GOT3 (cell line): Measurements from ENCODE around the gene INTS7.
"Not testable (repeated sequence)": the region's sequence is repeated elsewhere in the genome, so short reads cannot be mapped to it uniquely, and the experiment has no call there.

Experiments
- DNase-seq: peaks from one replicate; lab custom pipeline; 2025; ENCODE audit warnings: mixed read lengths; lab: John Stamatoyannopoulos, UW

Gene INTS7

GRCh38 chr1:212035835-212036605 is 663 bp upstream of the INTS7 start:
- DNase-seq, result no peak

GRCh38 chr1:212034516-212035122 is 738 bp downstream of the INTS7 start:
- DNase-seq, result no peak

GRCh38 chr1:212030936-212031528 is 4.3 kb downstream of the INTS7 start:
- DNase-seq, result no peak

DNA sequence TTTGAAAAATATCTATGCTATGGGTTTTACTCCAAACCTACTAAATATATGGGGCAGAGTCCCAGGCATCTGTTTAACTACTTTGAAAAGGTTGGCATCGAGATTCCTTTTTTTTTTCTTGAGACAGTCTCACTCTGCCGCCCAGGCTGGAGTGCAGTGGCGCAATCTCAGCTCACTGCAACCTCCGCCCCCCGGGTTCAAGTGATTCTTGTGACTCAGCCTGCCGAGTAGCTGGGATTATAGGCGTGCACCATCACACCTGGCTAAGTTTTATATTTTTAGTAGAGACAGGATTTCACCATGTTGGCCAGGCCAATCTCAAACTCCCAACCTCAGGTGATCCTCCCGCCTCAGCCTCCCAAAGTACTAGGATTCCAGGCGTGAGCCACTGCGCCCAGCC is 7.6 kb downstream of the INTS7 start:
- not testable (repeated sequence) for DNase-seq

DNA sequence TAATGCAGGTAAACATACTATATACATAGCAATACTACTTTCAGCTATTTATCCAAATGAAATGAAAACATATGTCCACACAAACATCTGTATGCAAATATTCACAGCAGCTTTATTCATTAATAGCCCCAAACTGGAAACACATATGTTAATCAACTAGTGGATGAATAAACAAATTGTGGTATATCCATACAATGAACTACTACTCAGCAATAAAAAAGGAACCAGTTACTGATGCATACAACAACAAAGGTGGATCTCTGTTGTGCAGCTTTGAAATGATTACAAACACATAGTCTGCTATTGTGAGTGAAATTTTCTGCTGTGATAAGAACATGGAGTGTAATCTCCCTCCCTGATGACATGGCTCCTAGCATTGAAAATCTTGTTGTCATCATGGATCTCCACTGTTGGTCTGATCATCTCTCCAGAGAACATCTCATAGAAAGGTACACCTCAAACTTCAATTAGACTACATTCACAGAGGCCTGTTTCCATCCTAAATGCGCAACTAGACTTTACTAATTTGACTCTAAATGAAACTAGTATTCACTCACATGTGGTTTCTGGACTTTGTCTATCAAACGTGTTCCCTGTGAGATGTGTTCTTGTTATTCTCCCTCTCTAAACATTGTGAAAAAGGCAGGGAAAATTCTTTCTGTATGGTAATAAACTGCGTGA is 10.7 kb downstream of the INTS7 start:
- no peak for DNase-seq

DNA sequence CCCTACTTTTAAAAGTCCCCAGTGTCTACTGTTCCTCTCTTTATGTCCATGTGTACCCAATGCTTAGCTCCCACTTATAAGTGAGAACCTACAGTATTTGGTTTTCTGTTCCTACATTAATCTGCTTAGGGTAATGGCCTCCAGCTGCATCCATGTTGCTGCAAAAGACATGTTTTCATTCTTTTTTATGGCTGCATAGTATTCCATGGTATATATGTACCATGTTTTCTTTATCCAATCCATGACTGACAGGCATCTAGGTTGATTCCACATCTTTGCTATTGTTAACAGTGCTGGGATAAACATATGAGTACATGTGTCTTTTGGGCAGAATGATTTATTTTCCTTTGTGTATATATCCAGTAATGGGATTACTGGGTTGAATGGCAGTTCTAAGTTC is 12.4 kb downstream of the INTS7 start:
- DNase-seq, result not testable (repeated sequence)

DNA sequence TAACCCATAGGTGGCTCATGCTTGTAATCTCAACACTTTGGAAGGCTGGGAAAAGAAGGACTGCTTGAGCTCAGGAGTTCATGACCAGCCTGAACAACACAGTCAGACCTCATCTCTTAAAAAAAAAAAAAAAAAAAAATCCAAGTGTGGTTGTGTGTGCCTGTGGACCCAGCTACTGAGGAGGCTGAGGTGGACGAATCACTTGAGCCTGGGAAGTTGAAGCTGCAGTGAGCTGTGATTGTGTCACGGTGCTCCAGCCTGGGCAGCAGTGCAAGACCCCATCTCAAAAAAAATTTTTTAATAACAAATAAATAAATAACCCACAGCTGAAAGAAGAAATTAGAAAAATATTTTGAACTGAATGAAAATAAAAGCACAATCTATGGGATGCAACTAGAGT is 13.8 kb downstream of the INTS7 start:
- no peak for DNase-seq

GRCh38 chr1:212020975-212021374 is 14.4 kb downstream of the INTS7 start:
- no peak for DNase-seq

DNA sequence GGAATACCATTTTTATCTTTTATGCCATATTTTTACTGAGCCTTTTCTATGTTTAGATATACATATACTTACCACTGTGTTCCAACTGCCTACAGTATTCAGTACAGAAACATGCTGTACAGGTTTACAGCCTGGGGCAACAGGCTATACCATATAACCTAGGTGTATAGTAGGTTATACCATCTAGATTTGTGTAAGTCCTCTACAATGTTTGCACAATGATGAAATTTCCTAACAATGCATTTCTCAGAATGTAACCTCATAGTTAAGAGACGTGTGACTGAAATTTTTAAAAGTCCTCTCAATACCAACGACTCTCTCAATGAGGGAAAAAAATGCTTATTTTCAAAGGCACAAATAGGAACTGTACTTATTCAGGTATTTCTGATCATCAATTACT is 21.7 kb downstream of the INTS7 start:
- no peak for DNase-seq

DNA sequence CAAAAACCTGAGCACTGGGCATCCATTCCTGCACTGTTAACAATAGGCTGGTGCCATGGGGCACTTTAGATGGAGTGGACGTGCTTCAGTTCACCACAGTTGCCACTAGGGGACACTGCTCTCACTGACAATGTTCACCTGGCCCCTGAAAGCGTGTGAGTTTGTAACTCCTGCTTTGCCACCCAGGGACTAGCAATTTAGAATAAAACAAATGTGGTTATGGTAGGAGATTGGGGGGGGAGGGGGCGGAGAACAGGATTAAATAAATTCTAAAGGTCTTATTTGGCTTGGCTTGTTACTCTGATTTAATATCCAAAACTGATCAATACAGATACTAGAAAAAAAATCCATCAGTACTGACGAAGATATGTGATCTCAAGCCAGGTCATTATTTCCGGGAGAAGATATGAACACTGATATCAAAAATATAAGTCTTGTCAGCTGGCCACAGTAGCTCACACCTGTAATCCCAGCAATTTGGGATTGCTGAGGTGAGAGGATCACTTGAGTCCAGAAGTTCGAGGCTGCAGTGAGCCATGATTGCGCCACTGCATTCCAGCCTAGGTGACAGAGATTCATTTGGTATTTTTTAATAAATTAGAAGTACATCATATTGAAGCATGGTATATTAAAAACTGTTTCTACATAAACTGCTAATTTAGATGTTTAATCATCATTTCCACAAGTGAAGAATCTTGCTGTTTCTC is 23.2 kb downstream of the INTS7 start:
- no peak for DNase-seq

GRCh38 chr1:212010004-212010403 is 25.4 kb downstream of the INTS7 start:
- DNase-seq, result no peak

DNA sequence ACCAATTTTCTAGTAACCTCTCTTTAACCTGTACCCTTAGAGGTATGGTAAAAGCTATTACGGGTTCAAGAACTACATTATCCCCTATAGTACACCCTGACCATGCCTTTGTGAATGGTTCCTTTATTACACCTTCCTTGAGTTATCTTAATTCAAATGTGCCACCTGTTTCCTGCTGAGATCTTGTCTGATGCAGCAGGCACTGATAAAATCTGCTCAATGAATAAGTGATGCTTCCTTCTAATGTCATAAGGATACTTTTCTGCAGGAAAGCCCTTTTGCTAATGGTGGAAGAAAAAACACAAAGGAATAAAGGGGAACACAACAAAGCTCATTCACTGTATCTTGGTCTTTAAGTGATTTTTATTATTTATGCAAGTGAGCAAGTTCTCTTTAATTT is 25.8 kb downstream of the INTS7 start:
- DNase-seq, result no peak

- no peak for DNase-seq
These were observed 27.5 kb downstream of the INTS7 start for GRCh38 chr1:212007886-212008285.

DNA sequence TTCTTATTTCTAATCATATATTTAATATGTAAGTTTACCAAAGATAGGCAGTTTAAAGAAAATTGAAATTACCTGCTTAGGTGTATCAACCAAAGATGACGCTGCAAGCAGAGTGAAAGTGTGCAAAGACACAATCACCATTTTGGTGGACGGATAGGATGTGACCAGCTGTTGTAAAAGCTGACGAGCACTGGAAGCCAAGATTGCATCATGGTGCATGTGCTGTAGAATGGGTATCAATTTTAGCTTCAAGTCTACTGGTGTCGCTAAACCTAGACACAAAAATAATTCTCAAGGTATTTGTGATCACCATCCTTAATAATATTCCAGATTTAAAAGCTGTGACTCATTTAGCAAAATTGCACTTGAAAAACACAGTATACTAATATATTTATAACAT is 28.2 kb downstream of the INTS7 start:
- DNase-seq, result no peak

DNA sequence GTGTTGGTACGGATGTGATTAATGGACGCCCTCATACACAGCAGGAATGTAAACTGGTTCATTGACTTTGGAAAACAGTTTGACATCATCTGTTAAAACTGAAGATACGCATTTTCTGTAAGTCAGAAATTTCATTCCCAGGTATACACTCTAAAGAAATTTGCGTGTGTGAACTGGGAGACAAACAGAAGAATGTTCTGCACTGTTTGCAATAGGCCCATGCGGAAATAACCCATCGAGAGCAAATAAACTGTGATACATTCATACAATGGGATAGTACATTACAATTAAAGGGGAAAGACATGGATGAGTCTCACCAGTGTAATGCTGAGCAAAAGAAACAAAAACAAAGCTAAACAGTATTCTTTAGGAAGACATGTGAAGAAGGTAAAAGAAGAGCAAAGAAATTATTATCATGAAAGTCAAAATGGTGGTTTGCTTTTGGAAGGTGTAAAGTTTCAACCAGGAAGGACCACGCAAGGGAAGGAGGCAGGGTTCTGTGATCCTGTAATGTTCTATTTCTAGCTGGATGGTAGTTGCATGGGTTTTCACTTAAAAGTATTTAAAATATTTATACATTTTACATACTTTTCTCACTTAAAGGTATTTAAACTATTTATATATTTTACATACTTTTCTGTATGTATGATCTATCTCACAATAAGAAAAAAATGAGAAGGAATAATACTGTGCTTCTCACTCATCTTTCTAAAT is 30.3 kb downstream of the INTS7 start:
- no peak for DNase-seq

- no peak for DNase-seq
These were observed 32.8 kb downstream of the INTS7 start for GRCh38 chr1:212002536-212002935.

DNA sequence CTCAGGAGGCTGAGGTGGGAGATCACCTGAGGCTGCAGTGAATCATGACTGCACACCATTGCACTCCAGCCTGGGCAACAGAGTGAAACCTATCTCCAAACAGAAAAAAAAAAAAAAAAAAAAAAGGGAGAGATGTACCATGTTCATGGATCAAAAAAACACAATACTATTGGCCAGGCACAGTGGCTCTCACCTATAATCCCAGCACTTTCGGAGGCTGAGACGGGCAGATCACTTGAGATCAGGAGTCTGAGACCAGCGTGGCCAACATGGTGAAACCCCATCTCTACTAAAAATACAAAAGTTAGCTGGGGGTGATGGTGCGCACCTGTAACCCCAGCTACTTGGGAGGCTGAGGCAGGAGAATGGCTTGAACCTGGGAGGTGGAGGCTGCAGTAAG is 37.9 kb downstream of the INTS7 start:
- not testable (repeated sequence) for DNase-seq

- DNase-seq, result no peak
These were observed 43.7 kb downstream of the INTS7 start for GRCh38 chr1:211991695-211992094.

DNA sequence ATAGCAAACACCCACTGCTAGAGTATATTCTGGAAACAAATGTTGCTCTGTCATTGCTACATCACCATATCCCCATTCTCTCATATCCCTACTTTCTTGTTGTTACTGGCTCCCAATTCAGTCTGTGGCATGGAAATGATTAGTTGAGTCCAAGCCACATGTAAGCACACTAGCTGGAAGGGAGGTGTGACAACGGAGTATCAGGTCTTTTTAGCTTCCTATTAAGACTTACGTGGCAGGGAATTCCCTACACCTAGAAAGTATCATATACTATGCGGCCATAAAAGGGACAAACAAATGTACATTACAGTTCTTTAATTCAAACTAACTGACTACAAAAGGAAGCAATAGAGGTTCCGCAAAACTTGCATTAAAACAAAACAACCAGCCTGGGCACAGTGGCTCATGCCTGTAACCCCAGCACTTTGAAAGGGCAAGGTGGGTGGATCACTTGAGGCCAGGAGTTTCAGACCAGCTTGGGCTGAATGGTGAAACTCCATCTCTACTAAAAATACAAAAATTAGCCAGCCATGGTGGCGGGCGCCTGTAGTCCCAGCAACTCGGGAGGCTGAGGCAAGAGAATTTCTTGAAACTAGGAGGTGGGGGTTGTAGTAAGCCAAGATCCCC is 48.6 kb downstream of the INTS7 start:
- DNase-seq, result no peak

DNA sequence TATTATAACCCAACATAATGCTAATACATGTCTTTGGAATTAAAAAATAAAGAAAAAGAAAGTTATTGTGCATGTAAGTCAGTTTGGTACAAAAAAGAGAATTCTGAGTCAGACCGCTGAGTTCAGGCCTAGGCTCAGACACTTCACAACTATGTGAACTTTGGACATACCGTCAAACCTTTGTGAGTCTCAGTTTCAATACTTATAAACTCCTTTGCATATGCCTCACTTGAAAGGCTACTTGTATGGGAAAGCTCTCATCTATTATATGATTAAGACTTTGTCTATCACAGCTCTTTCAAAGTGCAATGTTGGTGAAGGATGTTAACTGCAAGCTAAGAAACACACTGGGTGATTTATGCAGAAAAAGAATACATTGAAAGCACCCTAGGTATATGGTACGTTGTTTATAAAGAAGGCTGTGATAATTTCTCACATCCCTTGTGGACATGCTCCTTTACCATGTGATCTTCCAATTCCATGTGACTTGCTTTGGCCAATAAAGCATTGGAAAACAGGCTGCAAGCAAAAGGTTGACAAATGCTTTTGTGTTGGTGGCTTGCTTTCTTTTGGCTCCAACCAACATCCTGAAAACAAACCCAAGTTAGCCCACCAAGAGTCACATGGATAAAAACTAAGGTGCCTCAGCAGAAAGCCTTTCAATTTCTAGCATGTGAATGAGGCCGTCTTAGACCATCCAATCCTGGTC is 49.6 kb downstream of the INTS7 start:
- DNase-seq, result no peak
